ENCODE measurements around the gene ELOB. TPM values are rescaled to one million over a fixed set of nuclear protein-coding genes. Genes with fewer than 3 reads are reported as not detected.

The ELOB gene
- total and polyA plus RNA-seq, 10 of the 15 experiments (the other 5 are each of a cell fraction or from before 2014, with no cell fraction given) = 86.9 to 823 (median 263) TPM

- TF ChIP-seq CEBPZ (IDR thresholded peaks at IDR 0.05; ENCODE audit: low read depth, low read length) (no peak), POU2F2 (IDR thresholded peaks at IDR 0.05; ENCODE audit: borderline replicate concordance, low read depth, low read length) (0 out of 3 replicates have a peak, but pooled peaks have one; percentile 32), NR2F1 (conservative IDR thresholded peaks at IDR 0.05) (peak; percentile 32; the same call in 1 of the 2 replicates), NFYA (IDR thresholded peaks at IDR 0.05; ENCODE audit: borderline replicate concordance, low read depth, low read length) (no peak), E4F1 (IDR thresholded peaks at IDR 0.05; ENCODE audit: borderline replicate concordance, partially characterized antibody) (no peak), BHLHE40 (IDR thresholded peaks at IDR 0.05; ENCODE audit: borderline replicate concordance in 1 of 2, low read depth in 2 of 2, low read length in 1 of 2) (peak in 1 of 2 experiments; percentile 75; a peak in 3 of 4 replicates), MTA2 (IDR thresholded peaks at IDR 0.05; ENCODE audit: low read depth) (no peak), ATF7 (IDR thresholded peaks at IDR 0.05; ENCODE audit: low read depth) (no peak), EED (IDR thresholded peaks at IDR 0.05; ENCODE audit: low read depth) (no peak), RAD51 (IDR thresholded peaks at IDR 0.05) (no peak), PBX3 (IDR thresholded peaks at IDR 0.05; ENCODE audit: insufficient replicate concordance, low read depth, low read length) (no peak), BACH1 (IDR thresholded peaks at IDR 0.05; ENCODE audit: borderline replicate concordance) (peak; percentile 56; the same call in 1 of the 2 replicates), TCF3 (IDR thresholded peaks at IDR 0.05; ENCODE audit: borderline replicate concordance, insufficient read depth, low read depth, low read length) (0 out of 2 replicates have a peak, but pooled peaks have one; percentile 18), NKRF (conservative IDR thresholded peaks at IDR 0.05) (no peak), EP300 (IDR thresholded peaks at IDR 0.05; ENCODE audit: borderline replicate concordance in 1 of 2, control insufficient read depth in 1 of 2, low read depth in 2 of 2, low read length in 2 of 2) (no peak), IKZF2 (IDR thresholded peaks at IDR 0.05) (peak in 1 of 2 experiments; percentile 37; a peak in 1 of 4 replicates), ZNF622 (IDR thresholded peaks at IDR 0.05) (no peak), ASH2L (IDR thresholded peaks at IDR 0.05; ENCODE audit: borderline replicate concordance, low read depth) (no peak), SREBF2 (IDR thresholded peaks at IDR 0.05; ENCODE audit: low read length) (no peak), BCL11A (IDR thresholded peaks at IDR 0.05; ENCODE audit: low read depth, low read length) (no peak), GABPA (IDR thresholded peaks at IDR 0.05; ENCODE audit: low read depth) (no peak)
These were observed at the start of gene ELOB (continued) for GRCh38 chr16:2777231-2777902.
